ENCODE measurements around the gene ACP6.

ACP6 gene

GRCh38 chr1:147612366-147612765, 58.0 kb downstream of the ACP6 start:
- no peak for DNase-seq (ENCODE audit: low read depth)
- TF ChIP-seq CTCF (IDR thresholded peaks at IDR 0.05; ENCODE audit: low read length, missing control alignments): no peak

GRCh38 chr1:147611586-147611985, 58.7 kb downstream of the ACP6 start:
- no peak for TF ChIP-seq CTCF (IDR thresholded peaks at IDR 0.05; ENCODE audit: low read length, missing control alignments)
- H3K4me3 ChIP-seq (replicated peaks; ENCODE audit: low read depth, low read length): no peak overlapping the region
- DNase-seq (ENCODE audit: low read depth): no peak

More at GRCh38 chr1:147612366-147612765, 58.0 kb downstream of the ACP6 start:
- H3K4me3 ChIP-seq (replicated peaks; ENCODE audit: low read depth, low read length): no peak overlapping the region

- no peak for DNase-seq (ENCODE audit: low read depth)
- TF ChIP-seq CTCF (IDR thresholded peaks at IDR 0.05; ENCODE audit: low read length, missing control alignments): no peak
- no peak overlapping the region for H3K4me3 ChIP-seq (replicated peaks; ENCODE audit: low read depth, low read length)
Measured at GRCh38 chr1:147611021-147611426, 59.3 kb downstream of the ACP6 start.

- no peak overlapping the region for H3K4me3 ChIP-seq (replicated peaks; ENCODE audit: low read depth, low read length)
- no peak for DNase-seq (ENCODE audit: low read depth)
- TF ChIP-seq CTCF (IDR thresholded peaks at IDR 0.05; ENCODE audit: low read length, missing control alignments): no peak
Measured at GRCh38 chr1:147609358-147609757, 61.0 kb downstream of the ACP6 start.

GRCh38 chr1:147608596-147608995, 61.7 kb downstream of the ACP6 start:
- H3K4me3 ChIP-seq (replicated peaks; ENCODE audit: low read depth, low read length): no peak overlapping the region
- no peak for TF ChIP-seq CTCF (IDR thresholded peaks at IDR 0.05; ENCODE audit: low read length, missing control alignments)
- no peak for DNase-seq (ENCODE audit: low read depth)

GRCh38 chr1:147605591-147605990, 64.7 kb downstream of the ACP6 start:
- TF ChIP-seq CTCF (IDR thresholded peaks at IDR 0.05; ENCODE audit: low read length, missing control alignments): no peak
- no peak overlapping the region for H3K4me3 ChIP-seq (replicated peaks; ENCODE audit: low read depth, low read length)
- DNase-seq (ENCODE audit: low read depth): no peak

GRCh38 chr1:147603986-147604385, 66.3 kb downstream of the ACP6 start:
- no peak for DNase-seq (ENCODE audit: low read depth)
- no peak overlapping the region for H3K4me3 ChIP-seq (replicated peaks; ENCODE audit: low read depth, low read length)
- TF ChIP-seq CTCF (IDR thresholded peaks at IDR 0.05; ENCODE audit: low read length, missing control alignments): no peak
